Measurements from ENCODE around the gene RPTOR. TPM values are rescaled to one million over a fixed set of nuclear protein-coding genes. Genes with fewer than 3 reads are reported as not detected.

The RPTOR gene
- polyA plus RNA-seq, 1 donor from 2014 or later, result 8.0 TPM

GRCh38 chr17:80689129-80689619 is 144.5 kb downstream of the RPTOR start:
- Histone ChIP-seq H3K27me3 (ENCODE audit: insufficient read depth, low read depth, low read length) (no peaks in the 10 kb centered on the region), H3F3A (ENCODE audit: insufficient read depth, low read length, poor library complexity, severe bottlenecking) (no peaks in the 10 kb centered on the region), H3K27ac (ENCODE audit: low read length) (no peak overlapping the region), H4K20me1 (ENCODE audit: insufficient read depth) (no peaks in the 10 kb centered on the region), H3K4me2 (ENCODE audit: low read length) (no peak overlapping the region), H3K9me2 (ENCODE audit: insufficient read depth, low read length) (no peaks in the 10 kb centered on the region), H3K9me3 (ENCODE audit: low read length) (no peaks in the 10 kb centered on the region), H3K79me2 (replicated peaks; ENCODE audit: insufficient read depth, low read length) (no peaks in the 10 kb centered on the region), H2AFZ (ENCODE audit: low read depth, low read length) (no peak overlapping the region), H3K4me3 (ENCODE audit: low read length) (peak overlapping the region; percentile 7), H3K9ac (ENCODE audit: low read length) (peak overlapping the region; percentile 12), H3K36me3 (ENCODE audit: insufficient read depth, low read length) (no peaks in the 10 kb centered on the region)
- peak; percentile 37 for TF ChIP-seq POLR2AphosphoS5 (IDR thresholded peaks at IDR 0.05)
- TF ChIP-seq SMC3 (conservative IDR thresholded peaks at IDR 0.05; ENCODE audit: poor library complexity), result peak; percentile 18
- TF ChIP-seq EZH2 (IDR thresholded peaks at IDR 0.05; ENCODE audit: borderline replicate concordance, insufficient read depth, low read length, poor library complexity, severe bottlenecking), result no peak

- H3K4me2 ChIP-seq (ENCODE audit: low read length), result no peak overlapping the region
- no peak overlapping the region for H3K27ac ChIP-seq (ENCODE audit: low read length)
- H3K79me2 ChIP-seq (replicated peaks; ENCODE audit: insufficient read depth, low read length), result no peaks in the 10 kb centered on the region
- no peaks in the 10 kb centered on the region for H3K27me3 ChIP-seq (ENCODE audit: insufficient read depth, low read depth, low read length)
- H4K20me1 ChIP-seq (ENCODE audit: insufficient read depth), result no peaks in the 10 kb centered on the region
- H3K9ac ChIP-seq (ENCODE audit: low read length), result no peak overlapping the region
- no peaks in the 10 kb centered on the region for H3K36me3 ChIP-seq (ENCODE audit: insufficient read depth, low read length)
- TF ChIP-seq EP300 (conservative IDR thresholded peaks at IDR 0.05; ENCODE audit: poor library complexity, severe bottlenecking), result no peak
- no peak for TF ChIP-seq TAF1 (IDR thresholded peaks at IDR 0.05; ENCODE audit: low read depth)
- TF ChIP-seq MXI1 (conservative IDR thresholded peaks at IDR 0.05; ENCODE audit: poor library complexity, severe bottlenecking), result no peak
- TF ChIP-seq POLR2AphosphoS5 (IDR thresholded peaks at IDR 0.05), result no peak
- TF ChIP-seq CTCF (IDR thresholded peaks at IDR 0.05; ENCODE audit: poor library complexity, severe bottlenecking), result no peak
- no peak for TF ChIP-seq REST (IDR thresholded peaks at IDR 0.05; ENCODE audit: borderline replicate concordance)
- no peak for TF ChIP-seq RAD21 (conservative IDR thresholded peaks at IDR 0.05)
- no peak for TF ChIP-seq EZH2 (IDR thresholded peaks at IDR 0.05; ENCODE audit: borderline replicate concordance, insufficient read depth, low read length, poor library complexity, severe bottlenecking)
- TF ChIP-seq SMC3 (conservative IDR thresholded peaks at IDR 0.05; ENCODE audit: poor library complexity), result no peak
- H2AFZ ChIP-seq (ENCODE audit: low read depth, low read length), result no peak overlapping the region
- H3K9me3 ChIP-seq (ENCODE audit: low read length), result no peaks in the 10 kb centered on the region
- H3K9me2 ChIP-seq (ENCODE audit: insufficient read depth, low read length), result no peaks in the 10 kb centered on the region
- no peak overlapping the region for H3K4me3 ChIP-seq (ENCODE audit: low read length)
- no peaks in the 10 kb centered on the region for H3F3A ChIP-seq (ENCODE audit: insufficient read depth, low read length, poor library complexity, severe bottlenecking)
Measured at GRCh38 chr17:80691784-80692183, 147.1 kb downstream of the RPTOR start.
